ENCODE results near the gene ABHD18. TPM values are rescaled to one million over a fixed set of nuclear protein-coding genes. Genes with fewer than 3 reads are reported as not detected.
"Not testable (repeated sequence)": the region's sequence is repeated elsewhere in the genome, so short reads cannot be mapped to it uniquely, and the experiment has no call there.

The ABHD18 gene
- total RNA-seq, 1 donor: 10.1 TPM

GRCh38 chr4:128061566-128062536, 96.6 kb downstream of the ABHD18 start:
- H3K79me2 ChIP-seq (ENCODE audit: insufficient read depth, low read length): peaks cover 49% of the 10 kb centered on the region
- peak; percentile 93 for DNase-seq (ENCODE audit: insufficient read length, low spot score, missing footprints)

GRCh38 chr4:128066453-128066820, 101.2 kb downstream of the ABHD18 start:
- H3K27me3 ChIP-seq (ENCODE audit: insufficient read depth, low read length); H3K9me3 ChIP-seq (ENCODE audit: low read depth, low read length); H3K4me3 ChIP-seq (ENCODE audit: insufficient read depth, low read length); DNase-seq (ENCODE audit: insufficient read length, low spot score, missing footprints); H3K36me3 ChIP-seq (ENCODE audit: insufficient read depth, low read length); H3K4me1 ChIP-seq (ENCODE audit: insufficient read depth, low read length); H2AFZ ChIP-seq (ENCODE audit: low read length); H3K27ac ChIP-seq (ENCODE audit: low read depth, low read length); H3K4me2 ChIP-seq (ENCODE audit: insufficient read depth, low read length): not testable (repeated sequence)
- Histone ChIP-seq H4K20me1 (ENCODE audit: insufficient read depth, low read length) (peaks cover 21% of the 10 kb centered on the region), H3K79me2 (ENCODE audit: insufficient read depth, low read length) (peaks cover 84% of the 10 kb centered on the region)

More at GRCh38 chr4:128061566-128062536, 96.6 kb downstream of the ABHD18 start:
- Histone ChIP-seq H3K36me3 (ENCODE audit: insufficient read depth, low read length) (no peaks in the 10 kb centered on the region), H3K4me1 (ENCODE audit: insufficient read depth, low read length) (peaks cover 2% of the 10 kb centered on the region), H3K4me2 (ENCODE audit: insufficient read depth, low read length) (peak overlapping the region; percentile 90), H3K9me3 (ENCODE audit: low read depth, low read length) (no peaks in the 10 kb centered on the region), H2AFZ (ENCODE audit: low read length) (peak overlapping the region; percentile 81), H3K4me3 (ENCODE audit: insufficient read depth, low read length) (peak overlapping the region; percentile 93), H3K27ac (ENCODE audit: low read depth, low read length) (peak overlapping the region; percentile 88), H3K27me3 (ENCODE audit: insufficient read depth, low read length) (no peaks in the 10 kb centered on the region), H4K20me1 (ENCODE audit: insufficient read depth, low read length) (peaks cover 15% of the 10 kb centered on the region)
- no peak for TF ChIP-seq CTCF (IDR thresholded peaks at IDR 0.05; ENCODE audit: extremely low read depth, low read depth, low read length)

- no peaks in the 10 kb centered on the region for H3K9me3 ChIP-seq (ENCODE audit: low read depth, low read length)
- no peaks in the 10 kb centered on the region for H3K4me1 ChIP-seq (ENCODE audit: insufficient read depth, low read length)
- no peak overlapping the region for H3K4me2 ChIP-seq (ENCODE audit: insufficient read depth, low read length)
- H3K27ac ChIP-seq (ENCODE audit: low read depth, low read length): no peak overlapping the region
- H3K36me3 ChIP-seq (ENCODE audit: insufficient read depth, low read length): no peaks in the 10 kb centered on the region
- no peak for DNase-seq (ENCODE audit: insufficient read length, low spot score, missing footprints)
- no peak overlapping the region for H2AFZ ChIP-seq (ENCODE audit: low read length)
- H3K4me3 ChIP-seq (ENCODE audit: insufficient read depth, low read length): no peak overlapping the region
- TF ChIP-seq CTCF (IDR thresholded peaks at IDR 0.05; ENCODE audit: extremely low read depth, low read depth, low read length): peak; percentile 45
- H4K20me1 ChIP-seq (ENCODE audit: insufficient read depth, low read length): peaks cover 16% of the 10 kb centered on the region
- no peaks in the 10 kb centered on the region for H3K27me3 ChIP-seq (ENCODE audit: insufficient read depth, low read length)
- peaks cover 78% of the 10 kb centered on the region for H3K79me2 ChIP-seq (ENCODE audit: insufficient read depth, low read length)
These were observed 103.7 kb downstream of the ABHD18 start for GRCh38 chr4:128068918-128069317.

- Histone ChIP-seq H3K27ac (ENCODE audit: low read depth, low read length) (no peak overlapping the region), H2AFZ (ENCODE audit: low read length) (no peak overlapping the region), H3K79me2 (ENCODE audit: insufficient read depth, low read length) (peaks cover 22% of the 10 kb centered on the region), H3K9me3 (ENCODE audit: low read depth, low read length) (no peaks in the 10 kb centered on the region), H3K4me3 (ENCODE audit: insufficient read depth, low read length) (no peak overlapping the region), H3K4me2 (ENCODE audit: insufficient read depth, low read length) (no peak overlapping the region), H3K36me3 (ENCODE audit: insufficient read depth, low read length) (peaks cover 24% of the 10 kb centered on the region), H3K4me1 (ENCODE audit: insufficient read depth, low read length) (no peaks in the 10 kb centered on the region), H4K20me1 (ENCODE audit: insufficient read depth, low read length) (no peaks in the 10 kb centered on the region), H3K27me3 (ENCODE audit: insufficient read depth, low read length) (no peaks in the 10 kb centered on the region)
- no peak for TF ChIP-seq CTCF (IDR thresholded peaks at IDR 0.05; ENCODE audit: extremely low read depth, low read depth, low read length)
- DNase-seq (ENCODE audit: insufficient read length, low spot score, missing footprints): no peak
These were observed 111.3 kb downstream of the ABHD18 start for GRCh38 chr4:128076464-128076863.

Other genes with a start within 250 kb of the ABHD18 start
- gene SLC25A31, start 235.0 kb upstream of the ABHD18 start, total RNA-seq: not detected in 2 replicates
- 4.0 and 4.7 TPM in 2 replicates for gene HSPA4L, start 183.1 kb upstream of the ABHD18 start, total RNA-seq
- 2.2 and 2.4 TPM in 2 replicates for gene PLK4, start 84.5 kb upstream of the ABHD18 start, total RNA-seq
- 27.1 and 37.7 TPM in 2 replicates for gene MFSD8, start 233 bp upstream of the ABHD18 start, total RNA-seq
- gene LARP1B, start 95.9 kb downstream of the ABHD18 start, total RNA-seq: 25.9 and 27.9 TPM in 2 replicates